Measurements from ENCODE around the gene RGS6.

RGS6 gene

GRCh38 chr14:72053651-72054050, 121.4 kb downstream of the RGS6 start:
- FAIRE-seq (no peak), DNase-seq (ENCODE audit: insufficient read length, low spot score) (no peak)
- TF ChIP-seq POLR2A (IDR thresholded peaks at IDR 0.05; ENCODE audit: low read depth, low read length), result no peak

- no peak for TF ChIP-seq POLR2A (IDR thresholded peaks at IDR 0.05; ENCODE audit: low read depth, low read length)
- DNase-seq (ENCODE audit: insufficient read length, low spot score) (no peak), FAIRE-seq (no peak)
Measured at GRCh38 chr14:72054911-72055310, 122.7 kb downstream of the RGS6 start.

GRCh38 chr14:72057701-72058285, 125.6 kb downstream of the RGS6 start:
- TF ChIP-seq POLR2A (IDR thresholded peaks at IDR 0.05; ENCODE audit: low read depth, low read length), result no peak
- FAIRE-seq (no peak), DNase-seq (ENCODE audit: insufficient read length, low spot score) (no peak)

GRCh38 chr14:72060460-72060859, 128.2 kb downstream of the RGS6 start:
- DNase-seq (ENCODE audit: insufficient read length, low spot score), result no peak
- TF ChIP-seq POLR2A (IDR thresholded peaks at IDR 0.05; ENCODE audit: low read depth, low read length), result no peak
- FAIRE-seq, result no peak

- TF ChIP-seq POLR2A (IDR thresholded peaks at IDR 0.05; ENCODE audit: low read depth, low read length), result no peak
- no peak for DNase-seq (ENCODE audit: insufficient read length, low spot score)
- no peak for FAIRE-seq
Measured at GRCh38 chr14:72060917-72061316, 128.7 kb downstream of the RGS6 start.

- no peak for TF ChIP-seq POLR2A (IDR thresholded peaks at IDR 0.05; ENCODE audit: low read depth, low read length)
- no peak for DNase-seq (ENCODE audit: insufficient read length, low spot score)
- FAIRE-seq, result no peak
Measured at GRCh38 chr14:72061718-72062117, 129.5 kb downstream of the RGS6 start.

- no peak for TF ChIP-seq POLR2A (IDR thresholded peaks at IDR 0.05; ENCODE audit: low read depth, low read length)
- FAIRE-seq (no peak), DNase-seq (ENCODE audit: insufficient read length, low spot score) (no peak)
Measured at GRCh38 chr14:72063761-72064282, 131.6 kb downstream of the RGS6 start.

GRCh38 chr14:72064501-72064900, 132.3 kb downstream of the RGS6 start:
- no peak for TF ChIP-seq POLR2A (IDR thresholded peaks at IDR 0.05; ENCODE audit: low read depth, low read length)
- DNase-seq (ENCODE audit: insufficient read length, low spot score) (no peak), FAIRE-seq (no peak)

GRCh38 chr14:72070458-72070857, 138.2 kb downstream of the RGS6 start:
- TF ChIP-seq POLR2A (IDR thresholded peaks at IDR 0.05; ENCODE audit: low read depth, low read length), result no peak
- FAIRE-seq (no peak), DNase-seq (ENCODE audit: insufficient read length, low spot score) (no peak)

GRCh38 chr14:72075649-72076334, 143.6 kb downstream of the RGS6 start:
- no peak for FAIRE-seq
- TF ChIP-seq POLR2A (IDR thresholded peaks at IDR 0.05; ENCODE audit: low read depth, low read length), result no peak
- no peak for DNase-seq (ENCODE audit: insufficient read length, low spot score)

GRCh38 chr14:72081137-72081536, 148.9 kb downstream of the RGS6 start:
- no peak for FAIRE-seq
- no peak for DNase-seq (ENCODE audit: insufficient read length, low spot score)
- no peak for TF ChIP-seq POLR2A (IDR thresholded peaks at IDR 0.05; ENCODE audit: low read depth, low read length)

GRCh38 chr14:72084935-72085334, 152.7 kb downstream of the RGS6 start:
- FAIRE-seq (no peak), DNase-seq (ENCODE audit: insufficient read length, low spot score) (no peak)
- no peak for TF ChIP-seq POLR2A (IDR thresholded peaks at IDR 0.05; ENCODE audit: low read depth, low read length)

GRCh38 chr14:72089625-72090024, 157.4 kb downstream of the RGS6 start:
- DNase-seq (ENCODE audit: insufficient read length, low spot score), result no peak
- no peak for FAIRE-seq
- no peak for TF ChIP-seq POLR2A (IDR thresholded peaks at IDR 0.05; ENCODE audit: low read depth, low read length)

GRCh38 chr14:72094844-72095582, 162.8 kb downstream of the RGS6 start:
- no peak for FAIRE-seq
- TF ChIP-seq POLR2A (IDR thresholded peaks at IDR 0.05; ENCODE audit: low read depth, low read length), result no peak

More at GRCh38 chr14:72094844-72095582, 162.8 kb downstream of the RGS6 start:
- DNase-seq (ENCODE audit: insufficient read length, low spot score), result no peak
